HG03571 (cell line): Measurements from ENCODE around the gene ARFGAP1.
"Not testable (repeated sequence)": the region's sequence is repeated elsewhere in the genome, so short reads cannot be mapped to it uniquely, and the experiment has no call there.

Experiments used
- ATAC-seq: cut with Tn5 transposase; IDR thresholded peaks from one replicate; pipeline ENCODE4 v1.9.1; 2021; ENCODE audit not compliant: unreplicated experiment

ARFGAP1 gene

GRCh38 chr20:63290136-63290676, 17.6 kb downstream of the ARFGAP1 start:
- ATAC-seq = no peak

- no peak for ATAC-seq
Measured at GRCh38 chr20:63290677-63291472, 18.3 kb downstream of the ARFGAP1 start.

GRCh38 chr20:63291811-63292210, 19.2 kb downstream of the ARFGAP1 start:
- ATAC-seq = no peak

- no peak for ATAC-seq
Measured at GRCh38 chr20:63292292-63292701, 19.7 kb downstream of the ARFGAP1 start.

GRCh38 chr20:63292904-63293303, 20.3 kb downstream of the ARFGAP1 start, which contains the start of gene COL20A1:
Gene COL20A1, plus strand, starts transcription at chr20:63293186. Its CDS starts 1,922 bp downstream, at chr20:63295108.
- ATAC-seq = no peak

- ATAC-seq = no peak
Measured at GRCh38 chr20:63293456-63293855, 20.8 kb downstream of the ARFGAP1 start.

- ATAC-seq = no peak
Measured at GRCh38 chr20:63293871-63294535, 21.4 kb downstream of the ARFGAP1 start.

- ATAC-seq = no peak
Measured at GRCh38 chr20:63294536-63294900, 21.9 kb downstream of the ARFGAP1 start.

GRCh38 chr20:63295018-63295417, 22.4 kb downstream of the ARFGAP1 start:
- ATAC-seq = no peak

- no peak for ATAC-seq
Measured at GRCh38 chr20:63295422-63295821, 22.8 kb downstream of the ARFGAP1 start.

GRCh38 chr20:63295846-63296245, 23.2 kb downstream of the ARFGAP1 start:
- ATAC-seq = no peak

- ATAC-seq = no peak
Measured at GRCh38 chr20:63296531-63297299, 24.1 kb downstream of the ARFGAP1 start.

- no peak for ATAC-seq
Measured at GRCh38 chr20:63297371-63297781, 24.8 kb downstream of the ARFGAP1 start.

- no peak for ATAC-seq
Measured at GRCh38 chr20:63297796-63298572, 25.4 kb downstream of the ARFGAP1 start.

GRCh38 chr20:63298731-63299312, 26.2 kb downstream of the ARFGAP1 start:
- no peak for ATAC-seq

- ATAC-seq = no peak
Measured at GRCh38 chr20:63301671-63302070, 29.1 kb downstream of the ARFGAP1 start.

GRCh38 chr20:63303095-63303666, 30.6 kb downstream of the ARFGAP1 start:
- ATAC-seq = no peak

- no peak for ATAC-seq
Measured at GRCh38 chr20:63305393-63305792, 32.8 kb downstream of the ARFGAP1 start.

GRCh38 chr20:63305933-63306672, 33.5 kb downstream of the ARFGAP1 start:
- ATAC-seq = not testable (repeated sequence)
